NCI-H748 (cell line): ENCODE measurements around the gene TTC4.

ENCODE experiments used
- DNase-seq: peaks from one replicate; lab custom pipeline; 2025; ENCODE audit not compliant: unreplicated experiment; lab: John Stamatoyannopoulos, UW

Gene TTC4

DNA sequence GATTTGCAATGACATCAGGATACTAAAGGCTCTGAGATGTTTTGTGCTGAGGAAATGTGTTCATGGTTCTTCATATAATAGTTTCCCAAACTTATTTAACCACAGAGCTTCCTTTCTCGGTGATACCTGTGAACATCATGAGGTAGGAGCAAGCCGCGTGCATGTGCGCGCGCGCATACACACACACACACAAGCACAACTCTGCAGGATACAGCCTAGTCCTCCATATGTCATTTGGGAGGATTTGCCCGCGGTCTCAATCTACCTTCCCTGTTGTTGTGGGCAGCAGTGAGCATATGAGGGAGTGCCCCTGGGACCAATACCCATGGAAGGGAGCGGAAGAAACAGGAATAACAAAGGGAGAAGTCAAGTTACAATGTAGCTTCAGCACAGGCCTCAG lies 12.2 kb upstream of the TTC4 start:
- DNase-seq, result no peak

DNA sequence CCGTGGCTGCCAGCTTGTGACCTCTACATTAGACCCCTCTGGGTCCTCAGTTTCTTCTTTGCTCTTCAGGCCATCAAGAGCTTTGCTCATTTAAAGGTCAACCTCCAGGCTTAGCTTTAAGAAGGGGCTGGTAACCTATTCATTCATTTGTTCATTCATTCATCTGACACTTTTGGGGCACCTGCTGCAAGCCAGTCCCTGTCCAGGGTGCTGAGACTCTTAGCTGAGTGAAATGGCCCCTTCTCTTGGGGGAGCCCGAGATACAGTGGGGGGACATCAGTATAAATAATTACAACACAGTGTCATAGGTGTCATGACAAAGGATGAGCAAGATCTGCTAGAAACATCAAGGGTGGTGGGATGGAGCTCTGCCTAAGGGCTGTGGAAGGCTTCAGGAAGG lies 10.5 kb upstream of the TTC4 start:
- no peak for DNase-seq

DNA sequence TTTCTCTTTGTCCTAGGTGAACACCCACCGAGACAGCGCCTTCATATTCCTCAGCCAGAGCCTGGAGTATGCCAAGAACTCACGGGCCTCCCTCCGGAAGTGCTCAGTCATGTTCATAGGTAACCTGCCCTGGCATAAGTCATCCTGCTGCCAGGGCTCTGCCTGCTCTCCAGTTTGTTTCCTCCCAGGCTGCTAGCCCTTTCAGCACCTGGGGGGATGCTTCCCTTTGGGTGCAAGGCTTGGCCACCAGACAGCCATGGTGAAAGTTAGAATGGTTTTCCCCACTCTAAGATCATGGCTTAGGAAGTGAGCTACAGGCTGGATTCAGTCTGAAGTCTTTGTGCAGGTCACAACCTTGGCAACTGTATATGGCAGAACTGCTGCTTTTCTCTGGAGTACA lies 9.2 kb upstream of the TTC4 start:
- no peak for DNase-seq

DNA sequence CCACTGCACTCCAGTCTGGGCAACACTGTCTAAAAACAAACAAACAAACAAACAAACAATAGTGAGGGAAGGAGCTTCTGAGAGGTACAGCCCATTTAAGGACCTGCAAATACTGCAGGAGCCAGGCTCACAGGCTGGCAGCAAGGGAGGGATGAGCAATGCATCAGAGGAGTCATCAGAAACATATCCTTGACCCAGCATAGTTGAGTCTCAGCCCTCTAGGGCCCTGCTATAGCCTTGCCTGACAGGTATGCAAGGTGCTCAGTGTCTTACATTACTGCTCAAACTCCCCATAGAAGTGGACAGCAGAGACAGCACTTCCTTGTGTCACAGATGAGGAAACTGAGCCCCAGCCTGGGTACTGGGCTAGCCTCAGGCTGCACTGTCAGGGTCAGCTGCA lies 7.3 kb upstream of the TTC4 start:
- DNase-seq, result no peak

DNA sequence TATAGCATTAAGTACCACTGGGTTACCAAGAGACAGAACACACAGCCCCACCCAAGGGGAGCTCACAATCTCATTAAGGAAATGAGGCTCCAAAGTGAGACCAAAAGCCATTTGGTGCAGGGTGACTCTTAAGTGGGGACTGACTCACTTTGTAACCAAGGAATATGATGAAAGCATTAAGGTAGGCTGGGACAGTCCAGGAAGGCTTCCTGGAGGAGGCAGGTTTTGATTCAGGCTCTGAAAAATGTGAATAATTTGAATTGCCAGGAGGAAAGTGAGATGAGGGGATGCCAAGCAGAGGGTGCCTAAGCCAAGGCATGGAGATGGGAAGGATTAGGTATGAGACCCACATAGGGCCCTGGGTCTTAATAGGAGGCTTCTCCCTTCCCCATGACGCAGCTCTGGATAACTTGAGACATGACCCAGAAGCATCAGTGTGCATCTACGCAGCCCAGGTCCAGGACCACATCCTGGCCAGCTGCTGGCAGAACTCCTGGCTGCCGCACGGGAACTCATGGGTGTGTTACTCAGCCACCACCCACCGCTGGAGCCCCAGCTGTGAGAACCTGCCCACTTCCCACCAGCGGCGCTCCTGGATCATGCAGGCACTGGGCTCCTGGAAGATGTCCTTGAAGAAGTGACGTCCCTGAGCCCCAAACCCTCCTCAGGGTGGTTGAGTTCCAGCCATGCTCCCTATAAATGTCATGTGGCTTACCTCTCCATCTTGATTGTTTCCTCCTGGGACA lies 5.9 kb upstream of the TTC4 start:
- DNase-seq, result no peak

DNA sequence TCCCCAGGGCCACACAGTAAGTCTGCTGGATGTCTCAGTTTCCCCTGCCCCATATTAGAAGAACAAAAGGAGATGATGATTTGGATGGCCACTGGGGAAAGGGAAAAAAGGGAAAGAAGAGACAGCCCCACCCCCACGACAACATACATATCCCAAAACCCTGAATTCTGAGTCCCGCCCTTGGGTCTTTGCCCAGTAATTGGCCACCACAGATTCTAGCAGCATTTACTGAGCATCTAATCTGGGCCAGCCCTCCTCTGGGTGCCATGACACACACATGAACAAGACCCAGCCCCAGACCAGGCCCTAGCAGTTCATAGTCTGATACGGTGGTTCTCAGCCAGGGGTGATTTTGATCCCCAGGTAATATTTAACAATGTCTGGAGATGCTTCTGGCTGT lies 5.2 kb upstream of the TTC4 start:
- DNase-seq, result no peak

DNA sequence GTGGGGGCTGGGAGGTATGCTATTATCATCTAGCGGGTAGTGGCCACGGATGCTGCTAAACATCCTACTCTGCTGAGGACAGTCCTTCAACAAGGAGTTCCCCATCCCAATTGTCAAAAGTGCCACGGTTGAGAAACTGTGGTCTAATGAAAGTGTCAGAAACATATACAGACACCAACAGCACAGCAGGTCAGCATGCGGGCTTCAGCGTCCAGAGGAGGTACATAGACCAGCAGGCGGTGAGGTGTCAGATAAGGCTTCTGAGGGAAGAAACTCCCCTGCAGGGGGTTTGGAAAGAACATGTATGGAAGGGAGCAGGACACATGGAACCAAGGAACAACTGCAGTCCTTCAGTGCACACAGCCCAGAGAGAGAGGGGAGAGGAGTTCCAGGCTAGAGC lies 4.8 kb upstream of the TTC4 start:
- DNase-seq, result no peak

DNA sequence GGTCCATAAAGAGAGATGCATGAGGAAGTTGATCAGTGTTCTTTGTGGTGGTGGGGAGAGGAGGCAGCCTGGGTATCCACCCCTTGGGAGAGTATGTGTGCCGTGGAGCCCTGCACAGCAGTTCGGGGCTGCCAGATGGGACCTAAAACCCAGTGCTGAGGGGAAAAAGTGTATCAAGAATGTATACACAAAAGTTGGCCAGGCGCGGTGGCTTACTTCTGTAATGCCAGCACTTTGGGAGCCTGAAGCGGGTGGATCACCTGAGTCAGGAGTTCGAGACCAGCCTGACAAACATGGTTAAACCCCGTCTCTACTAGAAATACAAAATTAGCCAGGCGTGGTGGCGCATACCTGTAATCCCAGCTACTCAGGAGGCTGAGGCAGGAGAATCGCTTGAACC lies 4.1 kb upstream of the TTC4 start:
- no peak for DNase-seq

DNA sequence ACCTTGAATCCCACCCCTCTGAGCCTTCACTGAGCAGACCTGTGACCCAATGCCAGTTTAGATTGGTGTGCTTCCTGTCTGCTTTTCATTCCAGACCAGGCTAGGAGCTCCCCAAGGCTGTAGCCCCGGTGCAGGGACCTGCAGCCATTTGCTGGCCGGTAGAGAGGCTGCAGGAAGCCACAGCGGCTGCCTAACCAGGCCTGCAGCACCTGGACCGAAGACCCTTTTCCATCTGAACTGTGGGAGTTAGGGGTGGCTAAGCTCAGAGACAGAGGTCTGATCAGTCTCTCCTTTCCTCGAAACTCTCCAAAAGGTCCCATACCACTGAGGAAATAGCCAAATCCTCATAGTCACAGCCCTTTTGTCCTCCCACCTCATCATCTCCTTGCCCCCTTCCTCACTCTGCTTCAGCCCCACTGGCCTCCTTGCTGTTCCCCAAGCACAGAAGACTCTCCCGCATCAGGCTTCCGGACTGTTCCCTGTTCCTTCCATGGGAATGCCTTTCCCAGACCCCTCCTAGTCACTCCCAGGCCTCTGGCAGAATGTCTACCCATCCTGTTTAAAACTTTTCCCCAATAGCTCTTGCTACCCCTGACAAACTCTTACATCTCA lies 674 bp upstream of the TTC4 start:
- no peak for DNase-seq

DNA sequence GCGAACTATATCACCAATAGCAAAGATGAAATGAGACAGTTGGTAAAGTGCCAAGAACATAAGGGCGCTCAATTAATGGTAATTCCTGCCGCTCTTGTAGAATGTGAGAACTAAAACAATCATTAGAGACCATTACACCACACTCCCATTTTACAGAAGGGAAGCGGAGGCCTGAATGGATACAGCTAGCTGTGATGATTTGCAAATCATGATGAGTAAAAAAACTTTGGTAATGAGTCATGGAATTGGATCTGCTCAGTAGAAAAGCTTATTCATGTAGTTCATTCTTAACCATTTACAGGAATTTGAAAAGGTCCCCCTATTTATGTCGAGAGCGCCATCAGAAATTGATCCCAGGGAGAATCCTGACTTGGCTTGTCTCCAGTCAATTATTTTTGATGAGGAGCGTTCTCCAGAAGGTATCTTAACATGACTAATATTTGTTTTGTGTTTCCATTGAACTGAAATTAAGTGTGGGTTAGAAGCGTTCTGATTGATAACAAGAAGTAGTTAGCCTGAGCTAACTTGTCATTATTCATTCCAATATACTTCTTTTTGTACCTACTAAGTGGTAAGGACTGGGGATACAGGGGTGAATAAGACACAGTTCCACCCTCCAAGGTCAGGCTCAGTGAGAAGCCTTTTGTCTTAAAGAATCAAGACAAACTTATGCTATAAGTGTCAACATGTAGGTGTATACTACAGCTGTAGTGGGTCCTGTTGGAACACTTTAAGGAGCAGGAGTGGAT lies 812 bp downstream of the TTC4 start:
- DNase-seq, result no peak

DNA sequence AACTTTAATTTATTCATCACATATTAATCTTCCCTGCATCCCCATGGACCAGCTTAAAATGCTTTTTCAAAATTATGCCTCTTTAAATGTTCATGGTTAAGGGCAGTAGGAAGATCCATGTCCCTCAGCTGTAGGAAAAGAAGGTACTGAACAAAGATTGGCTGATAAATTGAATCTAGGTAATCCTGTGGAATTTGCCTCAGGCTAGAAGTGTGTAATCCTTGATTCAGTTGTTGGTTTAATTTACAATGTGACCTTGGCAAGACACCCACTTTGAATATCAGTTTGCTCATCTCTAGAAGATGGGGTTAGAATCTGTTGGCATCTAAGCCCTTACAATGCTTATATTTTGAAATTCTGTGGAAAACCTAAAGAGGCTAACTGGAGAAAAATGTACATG lies 6.1 kb downstream of the TTC4 start:
- DNase-seq, result no peak

DNA sequence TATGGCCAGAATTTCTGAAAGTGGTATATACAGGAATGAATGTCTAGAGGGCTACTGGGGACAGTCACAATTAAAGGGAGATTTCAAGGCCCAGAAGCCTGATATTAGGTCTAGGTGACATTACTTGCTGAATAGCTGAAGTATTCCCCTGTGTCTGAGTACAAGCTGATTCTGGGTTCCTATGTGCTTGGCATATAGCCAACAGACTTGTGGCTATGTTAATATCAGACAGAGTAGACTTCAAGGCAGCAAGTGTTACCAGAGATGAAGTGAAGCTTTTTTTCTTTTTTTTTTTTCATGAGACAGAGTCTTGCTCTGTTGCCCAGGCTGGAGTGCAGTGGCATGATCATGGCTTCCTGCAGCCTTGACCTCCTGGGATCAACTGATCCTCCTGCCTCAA lies 8.3 kb downstream of the TTC4 start:
- no peak for DNase-seq

DNA sequence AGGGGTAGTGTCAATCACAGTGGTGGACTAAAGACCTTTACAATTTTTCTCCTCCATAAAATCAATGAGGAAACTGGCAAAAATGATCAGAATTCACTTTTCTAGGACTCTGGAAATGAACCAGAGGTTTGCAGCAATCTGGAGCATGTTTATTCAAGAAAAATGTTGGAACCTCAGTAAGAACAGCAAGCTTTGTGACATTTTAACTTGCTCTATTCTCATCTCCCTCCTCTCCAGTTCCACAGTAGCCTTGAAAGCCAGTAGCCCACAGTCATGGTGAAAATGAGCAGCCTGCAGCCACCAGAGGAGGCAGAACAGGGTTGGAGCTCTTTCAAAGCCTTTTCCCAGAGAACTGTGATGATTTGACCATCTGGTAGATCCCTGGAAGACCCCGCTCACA lies 9.1 kb downstream of the TTC4 start:
- no peak for DNase-seq

DNA sequence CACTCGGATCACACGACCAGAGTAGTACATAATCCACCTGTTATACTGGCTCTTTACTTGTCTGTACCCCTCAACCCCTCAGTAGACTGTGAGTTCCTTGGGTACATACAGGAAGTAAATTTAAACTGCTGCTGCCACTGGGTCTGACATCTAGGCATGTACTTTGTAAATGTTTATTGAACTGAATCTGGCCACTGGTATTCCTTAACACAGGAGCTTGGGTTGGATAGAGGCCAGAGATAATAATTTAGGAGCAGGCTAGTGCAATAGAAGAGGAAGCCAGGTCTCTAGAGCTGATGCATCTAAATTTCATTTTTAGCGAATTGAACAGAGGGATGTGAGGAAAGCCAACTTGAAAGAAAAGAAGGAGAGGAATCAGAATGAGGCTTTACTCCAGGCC lies 12.4 kb downstream of the TTC4 start:
- no peak for DNase-seq

DNA sequence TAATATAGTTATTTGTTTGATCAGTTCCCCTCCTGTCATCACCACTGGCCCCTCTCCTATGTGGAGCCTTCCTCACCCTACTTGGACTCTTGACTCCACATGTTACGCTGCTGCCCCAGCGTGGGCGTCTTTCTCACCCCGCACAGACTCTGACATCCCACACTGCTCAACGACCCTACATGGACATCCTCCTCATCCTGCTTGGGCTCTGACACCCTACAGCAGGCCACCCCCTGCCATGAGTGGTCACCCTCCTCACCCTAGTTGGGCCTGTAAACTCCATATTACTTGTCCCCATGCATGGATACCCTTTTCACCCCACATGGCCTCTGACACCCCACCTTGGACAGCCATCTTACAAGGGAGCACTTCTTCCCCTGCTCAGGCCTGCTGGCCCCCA lies 21.0 kb downstream of the TTC4 start:
- DNase-seq, result no peak

DNA sequence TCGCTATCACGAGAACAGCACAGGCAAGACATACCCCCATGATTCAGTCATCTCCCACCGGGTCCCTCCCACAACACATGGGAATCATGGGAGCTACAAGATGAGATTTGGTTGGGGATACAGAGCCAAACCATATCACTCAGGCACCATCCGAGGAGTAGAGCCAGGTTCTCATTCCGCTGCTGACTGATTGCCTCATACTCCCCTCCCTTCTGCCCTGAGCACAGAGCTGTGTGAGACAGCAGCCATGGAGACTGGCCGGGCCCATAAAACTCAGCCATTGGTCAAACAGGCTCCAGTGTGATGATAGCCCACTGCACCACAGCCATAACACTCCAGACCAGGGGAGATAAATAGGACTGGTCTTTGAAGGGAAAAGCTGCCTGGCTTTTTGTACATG lies 22.6 kb downstream of the TTC4 start:
- no peak for DNase-seq

DNA sequence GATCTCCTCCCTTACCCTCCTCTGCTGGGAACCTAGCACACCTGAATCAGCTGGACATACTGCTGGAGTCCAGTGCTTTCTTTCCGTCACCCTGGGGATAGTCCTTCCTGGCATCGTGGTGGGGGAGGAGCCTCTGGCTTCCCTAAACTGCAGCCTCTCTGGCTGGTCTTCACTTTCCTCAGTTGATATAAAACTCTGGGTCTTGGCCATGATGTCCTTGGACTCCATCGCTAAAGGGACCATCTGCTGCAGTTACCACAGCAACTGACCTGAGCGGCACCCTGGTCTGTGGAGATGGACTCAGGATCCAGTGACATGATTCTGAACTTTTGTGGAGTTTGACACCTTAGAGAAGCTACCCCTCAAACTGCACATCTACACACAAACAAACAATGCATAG lies 25.9 kb downstream of the TTC4 start:
- DNase-seq, result no peak

DNA sequence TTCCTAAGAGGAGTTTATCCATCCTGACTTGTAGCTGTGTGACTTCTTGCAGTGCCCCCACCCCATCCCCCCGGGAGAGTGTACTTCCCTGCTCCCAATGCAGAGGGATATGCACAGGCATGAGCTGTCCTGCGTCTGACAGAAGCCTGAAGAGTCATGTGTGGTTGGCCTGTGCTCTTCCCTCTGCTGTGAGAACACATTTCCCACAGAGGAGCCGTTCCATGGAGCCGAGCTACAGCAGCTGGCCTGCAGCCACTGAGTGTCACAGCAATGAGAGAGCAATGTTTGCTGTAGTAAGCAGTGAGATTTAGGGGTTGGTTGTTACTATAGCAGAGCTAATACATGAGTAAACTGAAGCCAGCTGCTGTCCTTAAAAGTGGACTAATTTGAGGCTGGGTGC lies 26.6 kb downstream of the TTC4 start:
- DNase-seq, result no peak

DNA sequence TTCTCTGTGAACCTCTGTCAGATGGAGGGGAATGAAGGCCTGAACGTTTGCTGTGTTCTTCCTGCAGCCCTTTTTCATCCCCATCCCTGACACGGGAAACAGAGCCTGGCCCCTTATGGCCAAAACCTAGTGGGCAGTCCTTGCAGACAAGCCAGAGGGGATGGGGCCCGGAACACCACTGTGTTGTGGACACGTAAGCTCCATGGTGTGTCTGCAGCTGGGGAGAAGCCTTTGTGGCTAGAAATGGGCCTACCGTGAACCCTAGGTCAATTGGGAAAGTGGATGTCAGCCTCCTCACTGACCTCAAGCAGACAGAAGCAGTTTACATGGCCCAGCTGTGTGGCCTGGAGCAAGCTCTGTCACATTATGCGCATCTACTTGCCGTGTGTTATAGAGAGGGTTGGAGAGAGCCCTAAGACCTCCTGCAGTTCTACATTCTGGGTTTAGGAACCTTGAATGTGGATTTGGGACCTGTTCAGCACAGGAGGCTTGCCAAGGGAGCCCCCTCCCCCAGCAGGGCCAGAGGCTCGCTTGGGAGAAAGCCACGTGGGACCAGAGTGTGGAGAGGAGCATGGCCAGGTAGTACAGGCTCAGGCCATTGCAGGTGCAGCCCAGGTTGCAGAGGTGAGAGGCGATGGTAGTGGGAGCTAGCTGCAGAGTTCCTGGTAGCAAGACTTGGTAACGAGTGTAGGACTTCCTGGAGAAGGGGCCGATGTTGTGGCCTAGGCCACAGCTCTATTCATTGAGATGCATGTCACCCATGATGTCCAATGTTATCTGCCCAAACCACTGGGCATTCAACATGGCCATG lies 28.0 kb downstream of the TTC4 start:
- no peak for DNase-seq

DNA sequence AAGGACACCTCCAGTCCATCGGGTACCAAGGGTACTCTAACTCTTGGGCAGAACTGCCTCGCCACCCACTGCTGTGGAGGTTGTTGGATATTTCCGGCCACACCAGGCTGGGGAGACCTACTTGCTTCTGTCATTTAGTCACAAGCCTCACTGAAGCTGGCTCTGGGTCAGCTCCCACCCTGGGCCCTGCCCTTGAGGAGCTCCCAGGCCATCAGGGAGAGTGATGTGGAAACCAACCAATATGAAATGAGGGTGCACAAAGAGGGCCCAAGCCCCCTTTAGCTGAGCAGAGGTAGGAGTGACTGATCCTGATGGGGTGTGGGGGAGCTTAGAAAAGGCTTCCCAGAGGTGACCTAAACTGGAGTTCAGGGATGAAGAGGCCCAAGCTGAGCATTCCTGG lies 29.0 kb downstream of the TTC4 start:
- no peak for DNase-seq

DNA sequence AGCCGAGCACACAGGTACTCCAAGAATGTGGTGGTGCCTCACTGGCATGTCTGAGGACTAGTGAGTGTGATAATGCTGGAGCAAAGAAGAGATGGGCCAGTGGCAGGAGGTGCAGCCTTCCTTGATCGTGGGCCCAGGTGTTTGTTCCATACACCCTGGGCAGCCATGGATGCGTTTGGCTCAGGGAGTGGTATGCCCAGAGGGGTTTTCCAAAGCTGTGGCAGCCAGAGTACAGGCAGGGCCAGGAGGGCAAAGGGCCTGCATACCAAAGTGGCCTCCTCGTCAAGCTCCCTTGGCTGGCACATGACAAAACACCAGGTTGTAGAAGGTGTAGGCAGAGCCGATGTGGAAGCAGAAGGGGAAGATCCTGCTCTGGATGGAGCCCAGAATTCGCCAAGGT lies 29.6 kb downstream of the TTC4 start:
- no peak for DNase-seq

DNA sequence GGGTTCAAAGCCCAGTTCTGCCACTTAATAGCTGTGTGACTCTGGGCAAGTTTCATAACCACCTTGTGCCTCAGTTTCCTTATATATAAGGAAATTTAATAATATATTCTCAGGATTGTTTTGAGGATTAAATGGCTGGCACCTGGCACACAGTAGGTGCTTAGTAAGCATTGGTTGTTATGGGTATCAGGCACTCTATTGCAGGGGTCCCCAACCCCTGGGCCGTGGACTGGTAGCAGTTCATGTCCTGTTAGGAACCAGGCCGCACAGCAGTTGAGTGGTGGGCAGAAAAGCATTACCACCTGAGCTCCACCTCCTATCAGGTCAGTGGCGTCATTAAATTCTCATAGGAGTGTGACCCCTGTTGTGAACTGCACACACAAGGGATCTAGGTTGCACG lies 30.2 kb downstream of the TTC4 start:
- no peak for DNase-seq
